Measurements from ENCODE around the gene THBS2.
"Not testable (repeated sequence)": the region's sequence is repeated elsewhere in the genome, so short reads cannot be mapped to it uniquely, and the experiment has no call there.

The THBS2 gene

GRCh38 chr6:169263374-169263773, 9.7 kb upstream of the THBS2 start:
- no peak overlapping the region for H3K4me3 ChIP-seq (ENCODE audit: low read length in 2 of 2)
- H3K4me1 ChIP-seq (ENCODE audit: control insufficient read depth, insufficient read depth, low read length) = peaks cover 10% of the 10 kb centered on the region
- no peaks in the 10 kb centered on the region for H3K9me3 ChIP-seq (ENCODE audit: control insufficient read depth in 2 of 2, low read length in 2 of 2)
- H3K27ac ChIP-seq (ENCODE audit: low read length) = no peak overlapping the region
- H3K27me3 ChIP-seq (ENCODE audit: control insufficient read depth in 1 of 2, insufficient read depth in 2 of 2, low read length in 2 of 2) = no peaks in the 10 kb centered on the region
- H3K36me3 ChIP-seq (ENCODE audit: control insufficient read depth in 2 of 2, insufficient read depth in 2 of 2, low read length in 2 of 2) = no peaks in the 10 kb centered on the region
- no peak overlapping the region for H3K9ac ChIP-seq (ENCODE audit: low read length in 2 of 2)

- not testable (repeated sequence) for H3K4me3 ChIP-seq (ENCODE audit: low read length in 2 of 2); H3K9ac ChIP-seq (ENCODE audit: low read length in 2 of 2); H3K9me3 ChIP-seq (ENCODE audit: control insufficient read depth in 2 of 2, low read length in 2 of 2); H3K36me3 ChIP-seq (ENCODE audit: control insufficient read depth in 2 of 2, insufficient read depth in 2 of 2, low read length in 2 of 2); H3K27me3 ChIP-seq (ENCODE audit: control insufficient read depth in 1 of 2, insufficient read depth in 2 of 2, low read length in 2 of 2); H3K27ac ChIP-seq (ENCODE audit: low read length); H3K4me1 ChIP-seq (ENCODE audit: control insufficient read depth, insufficient read depth, low read length)
These were observed 9.0 kb upstream of the THBS2 start for GRCh38 chr6:169262602-169263001.

- Histone ChIP-seq H3K9ac (ENCODE audit: low read length in 2 of 2) (no peak overlapping the region), H3K4me1 (ENCODE audit: control insufficient read depth, insufficient read depth, low read length) (peaks cover 22% of the 10 kb centered on the region), H3K4me3 (ENCODE audit: low read length in 2 of 2) (no peak overlapping the region), H3K27me3 (ENCODE audit: control insufficient read depth in 1 of 2, insufficient read depth in 2 of 2, low read length in 2 of 2) (no peaks in the 10 kb centered on the region), H3K27ac (ENCODE audit: low read length) (no peak overlapping the region), H3K9me3 (ENCODE audit: control insufficient read depth in 2 of 2, low read length in 2 of 2) (peaks cover 0 to 3% of the 10 kb centered on the region in 2 donors), H3K36me3 (ENCODE audit: control insufficient read depth in 2 of 2, insufficient read depth in 2 of 2, low read length in 2 of 2) (no peaks in the 10 kb centered on the region)
These were observed 2.9 kb upstream of the THBS2 start for GRCh38 chr6:169256518-169256917.

GRCh38 chr6:169256061-169256460, 2.4 kb upstream of the THBS2 start:
- Histone ChIP-seq H3K4me1 (ENCODE audit: control insufficient read depth, insufficient read depth, low read length) (peaks cover 22% of the 10 kb centered on the region), H3K9ac (ENCODE audit: low read length in 2 of 2) (no peak overlapping the region), H3K4me3 (ENCODE audit: low read length in 2 of 2) (no peak overlapping the region), H3K27ac (ENCODE audit: low read length) (no peak overlapping the region), H3K27me3 (ENCODE audit: control insufficient read depth in 1 of 2, insufficient read depth in 2 of 2, low read length in 2 of 2) (no peaks in the 10 kb centered on the region), H3K9me3 (ENCODE audit: control insufficient read depth in 2 of 2, low read length in 2 of 2) (peaks cover 0 to 3% of the 10 kb centered on the region in 2 donors), H3K36me3 (ENCODE audit: control insufficient read depth in 2 of 2, insufficient read depth in 2 of 2, low read length in 2 of 2) (no peaks in the 10 kb centered on the region)

GRCh38 chr6:169255643-169256042, 2.0 kb upstream of the THBS2 start:
- Histone ChIP-seq H3K27me3 (ENCODE audit: control insufficient read depth in 1 of 2, insufficient read depth in 2 of 2, low read length in 2 of 2) (no peaks in the 10 kb centered on the region), H3K9me3 (ENCODE audit: control insufficient read depth in 2 of 2, low read length in 2 of 2) (peaks cover 0 to 3% of the 10 kb centered on the region in 2 donors), H3K27ac (ENCODE audit: low read length) (no peak overlapping the region), H3K4me3 (ENCODE audit: low read length in 2 of 2) (no peak overlapping the region), H3K4me1 (ENCODE audit: control insufficient read depth, insufficient read depth, low read length) (peaks cover 22% of the 10 kb centered on the region), H3K36me3 (ENCODE audit: control insufficient read depth in 2 of 2, insufficient read depth in 2 of 2, low read length in 2 of 2) (no peaks in the 10 kb centered on the region), H3K9ac (ENCODE audit: low read length in 2 of 2) (no peak overlapping the region)

- H3K27ac ChIP-seq (ENCODE audit: low read length) = no peak overlapping the region
- no peaks in the 10 kb centered on the region for H3K27me3 ChIP-seq (ENCODE audit: control insufficient read depth in 1 of 2, insufficient read depth in 2 of 2, low read length in 2 of 2)
These were observed 1.0 kb upstream of the THBS2 start for GRCh38 chr6:169254456-169255316.

GRCh38 chr6:169252505-169253189, 999 bp downstream of the THBS2 start:
- Histone ChIP-seq H3K9ac (ENCODE audit: low read length in 2 of 2) (peak overlapping the region; percentile 66 to 67), H3K9me3 (ENCODE audit: control insufficient read depth in 2 of 2, low read length in 2 of 2) (peaks cover 0 to 3% of the 10 kb centered on the region in 2 donors), H3K4me3 (ENCODE audit: low read length in 2 of 2) (peak overlapping the region; percentile 75), H3K27me3 (ENCODE audit: control insufficient read depth in 1 of 2, insufficient read depth in 2 of 2, low read length in 2 of 2) (no peaks in the 10 kb centered on the region), H3K36me3 (ENCODE audit: control insufficient read depth in 2 of 2, insufficient read depth in 2 of 2, low read length in 2 of 2) (peaks cover 11% of the 10 kb centered on the region in 2 donors), H3K4me1 (ENCODE audit: control insufficient read depth, insufficient read depth, low read length) (peaks cover 22% of the 10 kb centered on the region), H3K27ac (ENCODE audit: low read length) (peak overlapping the region; percentile 53)

More at GRCh38 chr6:169254456-169255316, 1.0 kb upstream of the THBS2 start:
- H3K9ac ChIP-seq (ENCODE audit: low read length in 2 of 2) = no peak overlapping the region
- peaks cover 22% of the 10 kb centered on the region for H3K4me1 ChIP-seq (ENCODE audit: control insufficient read depth, insufficient read depth, low read length)
- H3K4me3 ChIP-seq (ENCODE audit: low read length in 2 of 2) = no peak overlapping the region
- peaks cover 0 to 3% of the 10 kb centered on the region in 2 donors for H3K9me3 ChIP-seq (ENCODE audit: control insufficient read depth in 2 of 2, low read length in 2 of 2)
- no peaks in the 10 kb centered on the region for H3K36me3 ChIP-seq (ENCODE audit: control insufficient read depth in 2 of 2, insufficient read depth in 2 of 2, low read length in 2 of 2)

GRCh38 chr6:169251822-169252504, 1.7 kb downstream of the THBS2 start:
- H3K4me1 ChIP-seq (ENCODE audit: control insufficient read depth, insufficient read depth, low read length) = peaks cover 22% of the 10 kb centered on the region
- no peaks in the 10 kb centered on the region for H3K27me3 ChIP-seq (ENCODE audit: control insufficient read depth in 1 of 2, insufficient read depth in 2 of 2, low read length in 2 of 2)
- H3K9ac ChIP-seq (ENCODE audit: low read length in 2 of 2) = peak overlapping the region; percentile 42 to 67
- H3K9me3 ChIP-seq (ENCODE audit: control insufficient read depth in 2 of 2, low read length in 2 of 2) = peaks cover 0 to 3% of the 10 kb centered on the region in 2 donors
- H3K27ac ChIP-seq (ENCODE audit: low read length) = no peak overlapping the region
- H3K4me3 ChIP-seq (ENCODE audit: low read length in 2 of 2) = peak overlapping the region; percentile 75
- peaks cover 18% of the 10 kb centered on the region in 2 donors for H3K36me3 ChIP-seq (ENCODE audit: control insufficient read depth in 2 of 2, insufficient read depth in 2 of 2, low read length in 2 of 2)

- peaks cover 18 to 19% of the 10 kb centered on the region in 2 donors for H3K36me3 ChIP-seq (ENCODE audit: control insufficient read depth in 2 of 2, insufficient read depth in 2 of 2, low read length in 2 of 2)
- H3K4me1 ChIP-seq (ENCODE audit: control insufficient read depth, insufficient read depth, low read length) = peaks cover 22% of the 10 kb centered on the region
- no peaks in the 10 kb centered on the region for H3K9me3 ChIP-seq (ENCODE audit: control insufficient read depth in 2 of 2, low read length in 2 of 2)
- no peak overlapping the region for H3K27ac ChIP-seq (ENCODE audit: low read length)
- no peaks in the 10 kb centered on the region for H3K27me3 ChIP-seq (ENCODE audit: control insufficient read depth in 1 of 2, insufficient read depth in 2 of 2, low read length in 2 of 2)
- H3K9ac ChIP-seq (ENCODE audit: low read length in 2 of 2) = no peak overlapping the region
- peak overlapping the region in 1 of 2 donors; percentile 35 for H3K4me3 ChIP-seq (ENCODE audit: low read length in 2 of 2)
These were observed 2.3 kb downstream of the THBS2 start for GRCh38 chr6:169251371-169251802.

GRCh38 chr6:169250660-169251059, 3.0 kb downstream of the THBS2 start:
- no peak overlapping the region for H3K27ac ChIP-seq (ENCODE audit: low read length)
- no peaks in the 10 kb centered on the region for H3K27me3 ChIP-seq (ENCODE audit: control insufficient read depth in 1 of 2, insufficient read depth in 2 of 2, low read length in 2 of 2)
- no peak overlapping the region for H3K9ac ChIP-seq (ENCODE audit: low read length in 2 of 2)
- H3K4me1 ChIP-seq (ENCODE audit: control insufficient read depth, insufficient read depth, low read length) = peaks cover 22% of the 10 kb centered on the region
- H3K9me3 ChIP-seq (ENCODE audit: control insufficient read depth in 2 of 2, low read length in 2 of 2) = no peaks in the 10 kb centered on the region
- H3K4me3 ChIP-seq (ENCODE audit: low read length in 2 of 2) = no peak overlapping the region
- H3K36me3 ChIP-seq (ENCODE audit: control insufficient read depth in 2 of 2, insufficient read depth in 2 of 2, low read length in 2 of 2) = peaks cover 18 to 19% of the 10 kb centered on the region in 2 donors

All from stomach smooth muscle (tissue), 2 donors.